SK-N-SH treated with all-trans-retinoic acid at 6 μM for 48 hours (cell line): ENCODE measurements around the gene ATP6V0E2.

Source experiments
- ATAC-seq: fragments of 200-7000 bp; cut with Tn5 transposase; 3 replicates; pipeline ENCODE4 v1.9.1; 2020; ENCODE audit warnings: mild to moderate bottlenecking, moderate library complexity
- ARNTL ChIP-seq: fragments of 450-650 bp; formaldehyde crosslinking; IDR thresholded peaks from 2 replicates; pipeline ENCODE4 v1.5.0; 2020; ENCODE audit warnings: low read depth, mild to moderate bottlenecking, moderate library complexity, borderline replicate concordance
- BACH2 ChIP-seq: fragments of 250-450 bp; sonication (Bioruptor Pico); IDR thresholded peaks from 2 replicates; pipeline ENCODE4 v1.9.0; 2021; ENCODE audit warnings: mild to moderate bottlenecking, borderline replicate concordance
- CSDC2 ChIP-seq: fragments of 250-450 bp; sonication (Bioruptor Pico); IDR thresholded peaks from 2 replicates; pipeline ENCODE4 v1.5.0; 2020; ENCODE audit warnings: mild to moderate bottlenecking, moderate library complexity
- CSRNP3 ChIP-seq: fragments of 250-450 bp; sonication (Bioruptor Pico); IDR thresholded peaks from 2 replicates; pipeline ENCODE4 v1.5.1; 2021; ENCODE audit warnings: mild to moderate bottlenecking, moderate library complexity
- ESRRG ChIP-seq: fragments of 250-450 bp; sonication (Bioruptor Pico); IDR thresholded peaks from 2 replicates; pipeline ENCODE4 v1.6.1; 2021; ENCODE audit warnings: mild to moderate bottlenecking
- GLIS3 ChIP-seq: fragments of 250-450 bp; sonication (Bioruptor Pico); IDR thresholded peaks from 2 replicates; pipeline ENCODE4 v1.5.0; 2020; ENCODE audit warnings: mild to moderate bottlenecking, moderate library complexity
- ISL1 ChIP-seq: fragments of 250-450 bp; sonication (Bioruptor Pico); IDR thresholded peaks from 2 replicates; pipeline ENCODE4 v2.1.2; 2022; ENCODE audit warnings: mild to moderate bottlenecking, moderate library complexity
- OSR1 ChIP-seq: fragments of 250-450 bp; sonication (Bioruptor Pico); IDR thresholded peaks from 2 replicates; pipeline ENCODE4 v1.8.0; 2022; ENCODE audit warnings: moderate library complexity, mild to moderate bottlenecking, inconsistent platforms
- PPARA ChIP-seq: fragments of 250-450 bp; sonication (Bioruptor Pico); IDR thresholded peaks from 2 replicates; pipeline ENCODE4 v1.5.0; 2020; ENCODE audit warnings: mild to moderate bottlenecking, borderline replicate concordance
- RARB ChIP-seq: fragments of 250-450 bp; sonication (Bioruptor Pico); IDR thresholded peaks from 2 replicates; pipeline ENCODE4 v1.8.0; 2021; ENCODE audit warnings: mild to moderate bottlenecking, moderate library complexity
- TCF4 ChIP-seq: fragments of 250-450 bp; sonication (Bioruptor Pico); IDR thresholded peaks from 2 replicates; pipeline ENCODE4 v1.8.0; 2021; ENCODE audit warnings: mild to moderate bottlenecking, moderate library complexity, borderline replicate concordance
- TOX ChIP-seq: fragments of 250-450 bp; sonication (Bioruptor Pico); IDR thresholded peaks from 2 replicates; pipeline ENCODE4 v1.8.0; 2021; ENCODE audit warnings: mild to moderate bottlenecking, moderate library complexity, borderline replicate concordance
- ZFP30 ChIP-seq: fragments of 450-650 bp; formaldehyde crosslinking; IDR thresholded peaks from 2 replicates; pipeline ENCODE4 v1.5.0; 2022; ENCODE audit warnings: mild to moderate bottlenecking, moderate library complexity
- ZNF70 ChIP-seq: fragments of 450-650 bp; formaldehyde crosslinking; IDR thresholded peaks from 2 replicates; pipeline ENCODE4 v1.5.0; 2020; ENCODE audit warnings: mild to moderate bottlenecking, moderate library complexity
- ZNF8 ChIP-seq: fragments of 450-650 bp; formaldehyde crosslinking; IDR thresholded peaks from 2 replicates; pipeline ENCODE4 v1.5.0; 2020; ENCODE audit warnings: mild to moderate bottlenecking, moderate library complexity
- TF ChIP-seq, protein P1 (sequence below): fragments of 250-450 bp; sonication (Bioruptor Pico); IDR thresholded peaks from 2 replicates; pipeline ENCODE4 v1.8.0; 2020; ENCODE audit warnings: mild to moderate bottlenecking, moderate library complexity, borderline replicate concordance
- TF ChIP-seq, protein P2 (sequence below): fragments of 250-450 bp; sonication (Bioruptor Pico); IDR thresholded peaks from 2 replicates; pipeline ENCODE4 v1.5.0; 2020; ENCODE audit warnings: mild to moderate bottlenecking, moderate library complexity
- TF ChIP-seq, protein P3 (sequence below): fragments of 250-450 bp; sonication (Bioruptor Pico); IDR thresholded peaks from 2 replicates; pipeline ENCODE4 v1.5.1; 2020; ENCODE audit warnings: low read depth, mild to moderate bottlenecking, moderate library complexity

ATP6V0E2 gene

DNA sequence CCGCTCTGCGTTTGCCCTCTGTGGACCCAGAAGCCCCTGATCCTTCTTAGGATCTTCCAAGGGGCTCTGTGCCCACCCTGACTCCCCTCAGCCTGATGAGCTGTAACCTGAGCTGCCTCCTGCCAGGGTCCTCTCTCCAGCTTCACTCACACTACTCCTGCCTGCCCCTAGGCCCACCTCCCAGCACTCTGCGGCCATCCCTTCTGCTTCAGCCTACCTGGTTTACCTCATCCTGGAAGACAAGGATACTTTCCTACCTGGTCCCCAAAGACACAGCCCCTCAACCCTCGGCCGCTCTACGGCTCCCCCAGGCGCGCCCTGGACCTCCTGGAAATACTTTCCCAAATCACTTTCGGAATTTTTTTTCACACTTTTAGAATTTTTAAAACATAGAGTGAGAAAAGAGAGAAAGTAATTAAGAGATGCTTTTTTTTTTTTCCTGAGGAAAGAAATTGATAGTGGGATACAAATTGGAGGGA lies 42.0 kb upstream of the ATP6V0E2 start:
- no peak for TF ChIP-seq ESRRG (CRISPR knock-in tag)
- TF ChIP-seq, protein P1, sequence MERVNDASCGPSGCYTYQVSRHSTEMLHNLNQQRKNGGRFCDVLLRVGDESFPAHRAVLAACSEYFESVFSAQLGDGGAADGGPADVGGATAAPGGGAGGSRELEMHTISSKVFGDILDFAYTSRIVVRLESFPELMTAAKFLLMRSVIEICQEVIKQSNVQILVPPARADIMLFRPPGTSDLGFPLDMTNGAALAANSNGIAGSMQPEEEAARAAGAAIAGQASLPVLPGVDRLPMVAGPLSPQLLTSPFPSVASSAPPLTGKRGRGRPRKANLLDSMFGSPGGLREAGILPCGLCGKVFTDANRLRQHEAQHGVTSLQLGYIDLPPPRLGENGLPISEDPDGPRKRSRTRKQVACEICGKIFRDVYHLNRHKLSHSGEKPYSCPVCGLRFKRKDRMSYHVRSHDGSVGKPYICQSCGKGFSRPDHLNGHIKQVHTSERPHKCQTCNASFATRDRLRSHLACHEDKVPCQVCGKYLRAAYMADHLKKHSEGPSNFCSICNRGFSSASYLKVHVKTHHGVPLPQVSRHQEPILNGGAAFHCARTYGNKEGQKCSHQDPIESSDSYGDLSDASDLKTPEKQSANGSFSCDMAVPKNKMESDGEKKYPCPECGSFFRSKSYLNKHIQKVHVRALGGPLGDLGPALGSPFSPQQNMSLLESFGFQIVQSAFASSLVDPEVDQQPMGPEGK: no peak
- no peak for TF ChIP-seq TOX
- no peak for TF ChIP-seq ZNF70 (CRISPR knock-in tag)
- TF ChIP-seq RARB (CRISPR knock-in tag): no peak
- no peak for TF ChIP-seq ISL1 (CRISPR knock-in tag)
- TF ChIP-seq GLIS3: no peak
- TF ChIP-seq ARNTL: no peak
- TF ChIP-seq PPARA (CRISPR knock-in tag): no peak
- no peak for TF ChIP-seq CSRNP3
- TF ChIP-seq, protein P2, sequence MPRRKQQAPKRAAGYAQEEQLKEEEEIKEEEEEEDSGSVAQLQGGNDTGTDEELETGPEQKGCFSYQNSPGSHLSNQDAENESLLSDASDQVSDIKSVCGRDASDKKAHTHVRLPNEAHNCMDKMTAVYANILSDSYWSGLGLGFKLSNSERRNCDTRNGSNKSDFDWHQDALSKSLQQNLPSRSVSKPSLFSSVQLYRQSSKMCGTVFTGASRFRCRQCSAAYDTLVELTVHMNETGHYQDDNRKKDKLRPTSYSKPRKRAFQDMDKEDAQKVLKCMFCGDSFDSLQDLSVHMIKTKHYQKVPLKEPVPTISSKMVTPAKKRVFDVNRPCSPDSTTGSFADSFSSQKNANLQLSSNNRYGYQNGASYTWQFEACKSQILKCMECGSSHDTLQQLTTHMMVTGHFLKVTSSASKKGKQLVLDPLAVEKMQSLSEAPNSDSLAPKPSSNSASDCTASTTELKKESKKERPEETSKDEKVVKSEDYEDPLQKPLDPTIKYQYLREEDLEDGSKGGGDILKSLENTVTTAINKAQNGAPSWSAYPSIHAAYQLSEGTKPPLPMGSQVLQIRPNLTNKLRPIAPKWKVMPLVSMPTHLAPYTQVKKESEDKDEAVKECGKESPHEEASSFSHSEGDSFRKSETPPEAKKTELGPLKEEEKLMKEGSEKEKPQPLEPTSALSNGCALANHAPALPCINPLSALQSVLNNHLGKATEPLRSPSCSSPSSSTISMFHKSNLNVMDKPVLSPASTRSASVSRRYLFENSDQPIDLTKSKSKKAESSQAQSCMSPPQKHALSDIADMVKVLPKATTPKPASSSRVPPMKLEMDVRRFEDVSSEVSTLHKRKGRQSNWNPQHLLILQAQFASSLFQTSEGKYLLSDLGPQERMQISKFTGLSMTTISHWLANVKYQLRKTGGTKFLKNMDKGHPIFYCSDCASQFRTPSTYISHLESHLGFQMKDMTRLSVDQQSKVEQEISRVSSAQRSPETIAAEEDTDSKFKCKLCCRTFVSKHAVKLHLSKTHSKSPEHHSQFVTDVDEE (CRISPR knock-in tag): no peak
- TF ChIP-seq ZNF8 (CRISPR knock-in tag): no peak
- TF ChIP-seq, all 23 proteins: peak for 0
- no peak for ATAC-seq

- peak; percentile 25 for ATAC-seq
- TF ChIP-seq PPARA (CRISPR knock-in tag) (no peak), CSDC2 (CRISPR knock-in tag) (no peak), BACH2 (CRISPR knock-in tag) (no peak), GLIS3 (no peak), TOX (no peak), TCF4 (no peak), ZNF70 (CRISPR knock-in tag) (no peak), OSR1 (CRISPR knock-in tag) (no peak), ZNF8 (CRISPR knock-in tag) (no peak), CSRNP3 (no peak), ISL1 (CRISPR knock-in tag) (no peak), ESRRG (CRISPR knock-in tag) (no peak), ARNTL (no peak), ZFP30 (no peak)
- TF ChIP-seq, protein P1: no peak
- TF ChIP-seq, protein P3, sequence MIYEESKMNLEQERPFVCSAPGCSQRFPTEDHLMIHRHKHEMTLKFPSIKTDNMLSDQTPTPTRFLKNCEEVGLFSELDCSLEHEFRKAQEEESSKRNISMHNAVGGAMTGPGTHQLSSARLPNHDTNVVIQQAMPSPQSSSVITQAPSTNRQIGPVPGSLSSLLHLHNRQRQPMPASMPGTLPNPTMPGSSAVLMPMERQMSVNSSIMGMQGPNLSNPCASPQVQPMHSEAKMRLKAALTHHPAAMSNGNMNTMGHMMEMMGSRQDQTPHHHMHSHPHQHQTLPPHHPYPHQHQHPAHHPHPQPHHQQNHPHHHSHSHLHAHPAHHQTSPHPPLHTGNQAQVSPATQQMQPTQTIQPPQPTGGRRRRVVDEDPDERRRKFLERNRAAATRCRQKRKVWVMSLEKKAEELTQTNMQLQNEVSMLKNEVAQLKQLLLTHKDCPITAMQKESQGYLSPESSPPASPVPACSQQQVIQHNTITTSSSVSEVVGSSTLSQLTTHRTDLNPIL (CRISPR knock-in tag): no peak
Observed at GRCh38 chr7:149832332-149833041, 41.3 kb upstream of the ATP6V0E2 start.
